Kidney epithelial cell (primary cell): ENCODE results near the gene TATDN2. TPM values are rescaled to one million over a fixed set of nuclear protein-coding genes. Genes with fewer than 3 reads are reported as not detected.
"Not testable (repeated sequence)": the region's sequence is repeated elsewhere in the genome, so short reads cannot be mapped to it uniquely, and the experiment has no call there.

Source experiments
- DNase-seq: peaks from one replicate; pipeline ENCODE4 v3.0.0-alpha.2; 2010; ENCODE audit warnings: low read depth
- H3K27me3 ChIP-seq: 2 replicates; pipeline ENCODE4 v1.6.0; 2011; ENCODE audit warnings: low read length; ENCODE audit not compliant: control insufficient read depth, insufficient read depth
- H3K36me3 ChIP-seq: 2 replicates; pipeline ENCODE4 v1.5.1; 2011; ENCODE audit warnings: low read length; ENCODE audit not compliant: control insufficient read depth, insufficient read depth
- H3K4me3 ChIP-seq: 2 replicates; pipeline ENCODE4 v1.5.1; 2011; ENCODE audit warnings: low read depth, mild to moderate bottlenecking, control low read depth, low read length
- total RNA-seq: library from RNA; depleted of rRNA; stranded (reverse); fragments of >200 nt; gene quantifications from 2 replicates; pipeline ENCODE4 v1.2.3, GENCODE V29; 2015
- TF ChIP-seq, protein P1 (sequence below): IDR thresholded peaks from 2 replicates; pipeline ENCODE4 v1.5.1; 2011; ENCODE audit warnings: mild to moderate bottlenecking, moderate library complexity, low read length, control low read depth, inconsistent platforms; ENCODE audit not compliant: insufficient read depth, poor library complexity, severe bottlenecking

TATDN2 gene
- total RNA-seq, 1 donor from 2014 or later: 14.8 TPM

DNA sequence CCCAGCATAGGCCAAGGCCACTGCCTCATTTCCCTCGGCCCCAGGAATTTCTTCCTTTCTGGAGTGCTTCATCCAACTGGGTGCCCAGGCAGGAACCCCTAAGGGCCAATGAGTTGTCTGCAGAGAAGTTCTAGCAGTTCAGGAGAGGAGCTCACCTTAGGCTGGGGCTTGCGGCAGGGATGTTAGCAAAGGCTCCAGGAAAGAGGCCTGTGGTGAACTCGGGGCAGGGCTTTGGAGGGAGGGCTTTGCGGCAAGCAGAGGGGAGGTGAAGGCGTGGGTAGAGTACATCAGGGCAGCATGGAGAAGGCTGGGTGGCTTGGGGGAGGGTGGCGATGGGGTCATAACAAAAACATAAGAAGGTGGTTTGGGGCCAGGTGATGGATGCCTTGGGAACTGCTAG lies 43.4 kb downstream of the TATDN2 start:
- TF ChIP-seq, protein P1, sequence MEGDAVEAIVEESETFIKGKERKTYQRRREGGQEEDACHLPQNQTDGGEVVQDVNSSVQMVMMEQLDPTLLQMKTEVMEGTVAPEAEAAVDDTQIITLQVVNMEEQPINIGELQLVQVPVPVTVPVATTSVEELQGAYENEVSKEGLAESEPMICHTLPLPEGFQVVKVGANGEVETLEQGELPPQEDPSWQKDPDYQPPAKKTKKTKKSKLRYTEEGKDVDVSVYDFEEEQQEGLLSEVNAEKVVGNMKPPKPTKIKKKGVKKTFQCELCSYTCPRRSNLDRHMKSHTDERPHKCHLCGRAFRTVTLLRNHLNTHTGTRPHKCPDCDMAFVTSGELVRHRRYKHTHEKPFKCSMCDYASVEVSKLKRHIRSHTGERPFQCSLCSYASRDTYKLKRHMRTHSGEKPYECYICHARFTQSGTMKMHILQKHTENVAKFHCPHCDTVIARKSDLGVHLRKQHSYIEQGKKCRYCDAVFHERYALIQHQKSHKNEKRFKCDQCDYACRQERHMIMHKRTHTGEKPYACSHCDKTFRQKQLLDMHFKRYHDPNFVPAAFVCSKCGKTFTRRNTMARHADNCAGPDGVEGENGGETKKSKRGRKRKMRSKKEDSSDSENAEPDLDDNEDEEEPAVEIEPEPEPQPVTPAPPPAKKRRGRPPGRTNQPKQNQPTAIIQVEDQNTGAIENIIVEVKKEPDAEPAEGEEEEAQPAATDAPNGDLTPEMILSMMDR: no peak

DNA sequence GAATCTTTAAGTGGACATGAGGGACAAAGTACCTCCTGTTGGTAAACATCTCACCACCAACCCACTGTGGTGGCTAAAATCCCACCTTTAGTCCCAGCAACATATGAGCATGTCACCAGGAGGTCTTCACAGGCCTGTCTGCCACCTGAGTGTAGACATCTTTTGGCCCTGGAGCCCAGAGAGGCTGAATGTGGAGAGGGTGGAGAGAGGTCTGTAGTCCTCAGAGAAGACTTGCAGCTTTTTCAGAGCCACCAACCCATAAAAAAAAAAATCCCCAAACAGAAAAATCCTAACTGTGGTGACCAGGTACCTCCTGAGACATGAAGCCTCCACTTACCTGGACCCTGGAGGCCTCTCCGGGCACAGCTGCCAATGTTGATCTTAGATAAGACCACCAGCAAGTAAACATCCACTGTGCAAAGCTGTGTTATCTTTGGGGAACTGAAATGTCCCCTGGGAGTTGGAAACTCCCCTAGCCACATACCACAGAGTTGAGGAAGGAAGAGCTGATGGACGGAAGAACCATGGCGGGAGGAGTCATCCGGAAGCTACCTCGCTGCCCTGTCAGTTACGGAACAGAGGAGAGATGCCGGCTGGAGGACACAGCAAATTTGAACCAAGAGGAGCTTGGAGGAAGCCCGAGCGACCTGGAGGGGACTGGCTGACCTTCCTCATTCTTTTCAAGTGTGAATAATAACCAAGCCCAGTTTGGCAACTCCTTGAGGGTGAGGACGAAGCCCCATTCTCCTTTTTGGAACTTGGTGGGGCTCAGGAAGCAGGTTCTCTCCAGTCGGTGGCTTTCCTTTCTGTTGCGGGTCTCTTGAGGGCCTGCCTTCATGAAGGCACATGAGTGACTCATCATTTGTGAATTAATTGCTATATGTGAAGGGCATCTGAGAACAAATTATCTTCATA lies 44.5 kb downstream of the TATDN2 start, which contains the start of gene GHRL:
Gene GHRL (minus strand): TSS at position 443 of the 915 bp plus-strand sequence. CDS start 2,767 bp downstream, outside the sequence.
- DNase-seq: no peak
- Histone ChIP-seq H3K4me3 (no peak within 1 kb of the TSS), H3K36me3 (no peaks in the 10 kb centered on the region), H3K27me3 (no peaks in the 10 kb centered on the region)
- TF ChIP-seq, protein P1: no peak

More for the DNA sequence above, 43.4 kb downstream of the TATDN2 start:
- no peak for DNase-seq
- no peak overlapping the region for H3K4me3 ChIP-seq
- H3K27me3 ChIP-seq: no peaks in the 10 kb centered on the region
- H3K36me3 ChIP-seq: no peaks in the 10 kb centered on the region

DNA sequence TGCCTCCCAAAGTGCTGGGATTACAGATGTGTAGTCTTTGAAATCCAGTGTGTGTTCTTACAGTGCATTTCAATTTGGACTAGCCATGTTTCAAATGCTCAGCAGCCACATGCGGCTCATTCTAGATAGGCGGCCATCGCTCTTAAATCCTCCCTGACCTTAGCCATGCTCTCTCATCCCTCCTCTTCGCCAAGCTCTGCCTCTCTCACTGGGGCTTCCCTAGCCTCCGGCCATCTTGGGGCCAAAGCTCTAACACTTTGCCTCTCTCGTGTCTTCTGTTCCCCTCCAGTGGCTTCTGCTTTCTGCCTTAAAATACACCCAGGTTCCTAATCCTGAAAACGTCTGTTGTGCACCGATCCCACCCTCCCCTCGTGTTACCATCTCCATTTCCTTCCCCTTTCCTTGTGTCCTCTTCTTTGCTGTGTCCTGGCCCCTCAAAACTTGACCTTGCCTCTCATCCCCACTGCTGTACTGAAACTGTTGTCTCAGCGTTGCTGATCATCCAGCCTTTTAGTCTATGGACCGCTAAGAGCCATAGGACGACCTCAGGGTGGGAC lies 45.8 kb downstream of the TATDN2 start:
- Histone ChIP-seq H3K4me3 (no peak overlapping the region), H3K27me3 (no peaks in the 10 kb centered on the region), H3K36me3 (no peaks in the 10 kb centered on the region)
- TF ChIP-seq, protein P1: no peak
- DNase-seq: no peak

DNA sequence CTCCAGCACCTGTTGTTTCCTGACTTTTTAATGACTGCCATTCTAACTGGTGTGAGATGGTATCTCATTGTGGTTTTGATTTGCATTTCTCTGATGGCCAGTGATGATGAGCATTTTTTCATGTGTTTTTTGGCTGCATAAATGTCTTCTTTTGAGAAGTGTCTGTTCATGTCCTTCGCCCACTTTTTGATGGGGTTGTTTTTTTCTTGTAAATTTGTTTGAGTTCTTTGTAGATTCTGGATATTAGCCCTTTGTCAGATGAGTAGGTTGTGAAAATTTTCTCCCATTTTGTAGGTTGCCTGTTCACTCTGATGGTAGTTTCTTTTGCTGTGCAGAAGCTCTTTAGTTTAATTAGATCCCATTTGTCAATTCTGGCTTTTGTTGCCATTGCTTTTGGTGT lies 49.8 kb downstream of the TATDN2 start:
- not testable (repeated sequence) for H3K27me3 ChIP-seq, DNase-seq, H3K36me3 ChIP-seq, H3K4me3 ChIP-seq

DNA sequence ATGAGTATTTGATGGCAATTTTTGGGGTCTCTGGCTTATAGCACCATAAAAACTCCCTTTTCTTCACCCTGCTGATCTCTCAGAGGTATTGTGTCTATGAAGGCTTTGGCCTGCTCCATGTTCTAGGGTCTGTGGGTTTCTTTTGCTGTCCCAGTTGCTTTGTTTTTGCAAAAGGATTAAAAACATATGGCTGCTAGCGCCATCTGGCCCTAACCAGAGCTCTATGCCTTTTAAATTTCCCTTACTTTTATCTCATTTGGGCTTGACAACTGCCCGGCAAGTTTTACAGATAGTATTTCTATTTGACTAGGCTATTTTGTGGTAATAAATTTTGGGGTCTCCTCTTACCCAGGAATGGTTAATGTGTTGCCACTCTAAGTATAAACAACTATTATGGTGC lies 50.9 kb downstream of the TATDN2 start:
- TF ChIP-seq, protein P1: no peak
- H3K36me3 ChIP-seq: peaks cover 5% of the 10 kb centered on the region
- H3K4me3 ChIP-seq: no peak overlapping the region
- DNase-seq: no peak
- H3K27me3 ChIP-seq: no peaks in the 10 kb centered on the region

DNA sequence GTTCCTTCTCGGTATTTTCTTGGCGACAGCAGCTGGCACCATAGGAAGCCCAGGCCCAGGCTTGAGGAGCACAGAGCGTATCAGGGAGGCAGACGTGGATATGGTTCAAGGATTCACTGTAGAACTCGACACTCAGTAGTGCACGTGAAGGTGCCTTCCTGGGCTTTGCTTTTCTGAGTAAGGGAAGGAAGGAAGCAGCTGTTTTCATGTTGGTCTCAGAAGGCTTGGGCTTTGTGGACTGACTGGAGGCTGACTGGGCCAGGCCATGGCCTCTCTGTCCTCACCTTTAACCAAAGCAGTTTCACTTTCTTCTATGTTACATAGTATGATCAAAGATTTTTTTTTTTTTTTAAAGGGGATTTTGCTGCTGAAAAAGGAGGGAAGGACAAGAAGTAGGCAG lies 51.4 kb downstream of the TATDN2 start:
- Histone ChIP-seq H3K36me3 (peaks cover 5% of the 10 kb centered on the region), H3K4me3 (no peak overlapping the region), H3K27me3 (no peaks in the 10 kb centered on the region)
- no peak for DNase-seq
- TF ChIP-seq, protein P1: no peak
